Adipose tissue (tissue), 3 donors: ENCODE data around the gene LPA. TPM values are rescaled to one million over a fixed set of nuclear protein-coding genes. Genes with fewer than 3 reads are reported as not detected.

ENCODE experiments used
- polyA plus RNA-seq, 3 donors: library from polyadenylated mRNA; stranded (reverse); fragments of 200-250 nt; gene quantifications; one replicate each; pipeline ENCODE4 v1.2.3, GENCODE V29; 2013
- donor health status: healthy with polysubstance abuse.
- donor health status: Bipolar disorder and iron deficiency.
- donor health status: healthy.

LPA gene
- polyA plus RNA-seq, 3 donors = 0.10 TPM; not detected in 2

Other genes starting within 250 kb of the LPA start
- gene PLG, start 38.0 kb upstream of the LPA start, polyA plus RNA-seq = not detected